Uterus (tissue), 2 donors: ENCODE data around the gene CD300LG.

ENCODE experiments used
- CTCF ChIP-seq, 4 experiments: fragments of 200-600 bp in 2 of 4; fragments of 450-650 bp in 2 of 4; sonication (generic) in 2 of 4; IDR thresholded peaks; one replicate each; pipeline ENCODE4 v1.5.1; 2016 to 2019; ENCODE audit warnings: antibody characterized with exemption in 4 of 4, mild to moderate bottlenecking in 2 of 4, moderate library complexity in 1 of 4
- POLR2A ChIP-seq, 2 donors: fragments of 450-650 bp; IDR thresholded peaks; one replicate each; pipeline ENCODE4 v1.6.1; 2016; ENCODE audit warnings: antibody characterized with exemption in 2 of 2, mild to moderate bottlenecking in 1 of 2, moderate library complexity in 1 of 2

GRCh38 chr17:43907998-43908721, 61.2 kb downstream of the CD300LG start:
- TF ChIP-seq CTCF (IDR thresholded peaks at IDR 0.05) (peak in 1 of 4 experiments; percentile 30), POLR2A (IDR thresholded peaks at IDR 0.05) (peak; percentile 29 to 53)
